Ectodermal cell (in vitro differentiated cells): ENCODE data around the gene FXYD3.

ENCODE experiments used
- H3K27ac ChIP-seq: 2 replicates; pipeline ENCODE4 v1.7.0; 2013; ENCODE audit warnings: mild to moderate bottlenecking, low read depth, low read length; ENCODE audit not compliant: insufficient read depth, poor library complexity, severe bottlenecking
- H3K27me3 ChIP-seq: 2 replicates; pipeline ENCODE4 v1.7.0; 2013; ENCODE audit warnings: mild to moderate bottlenecking, low read length; ENCODE audit not compliant: insufficient read depth, control insufficient read depth, poor library complexity, severe bottlenecking
- H3K36me3 ChIP-seq: one replicate; pipeline ENCODE4 v1.7.0; 2013; ENCODE audit warnings: low read length; ENCODE audit not compliant: control insufficient read depth, insufficient read depth
- H3K4me1 ChIP-seq: one replicate; pipeline ENCODE4 v1.7.0; 2013; ENCODE audit warnings: low read length; ENCODE audit not compliant: control insufficient read depth, insufficient read depth
- H3K4me3 ChIP-seq: 2 replicates; pipeline ENCODE4 v1.7.0; 2013; ENCODE audit warnings: low read depth, low read length, control low read depth; ENCODE audit not compliant: insufficient read depth
- H3K9me3 ChIP-seq: 2 replicates; pipeline ENCODE4 v1.7.0; 2013; ENCODE audit warnings: mild to moderate bottlenecking, low read length, moderate library complexity; ENCODE audit not compliant: control insufficient read depth
- WGBS, 2 experiments: methylation state at CpG; one replicate each; pipeline ENCODE4 v1.1.7; 2013; ENCODE audit warnings: missing lambda C conversion rate in 2 of 2; 5-methylcytosine and 5-hydroxymethylcytosine counted together

Gene FXYD3

DNA sequence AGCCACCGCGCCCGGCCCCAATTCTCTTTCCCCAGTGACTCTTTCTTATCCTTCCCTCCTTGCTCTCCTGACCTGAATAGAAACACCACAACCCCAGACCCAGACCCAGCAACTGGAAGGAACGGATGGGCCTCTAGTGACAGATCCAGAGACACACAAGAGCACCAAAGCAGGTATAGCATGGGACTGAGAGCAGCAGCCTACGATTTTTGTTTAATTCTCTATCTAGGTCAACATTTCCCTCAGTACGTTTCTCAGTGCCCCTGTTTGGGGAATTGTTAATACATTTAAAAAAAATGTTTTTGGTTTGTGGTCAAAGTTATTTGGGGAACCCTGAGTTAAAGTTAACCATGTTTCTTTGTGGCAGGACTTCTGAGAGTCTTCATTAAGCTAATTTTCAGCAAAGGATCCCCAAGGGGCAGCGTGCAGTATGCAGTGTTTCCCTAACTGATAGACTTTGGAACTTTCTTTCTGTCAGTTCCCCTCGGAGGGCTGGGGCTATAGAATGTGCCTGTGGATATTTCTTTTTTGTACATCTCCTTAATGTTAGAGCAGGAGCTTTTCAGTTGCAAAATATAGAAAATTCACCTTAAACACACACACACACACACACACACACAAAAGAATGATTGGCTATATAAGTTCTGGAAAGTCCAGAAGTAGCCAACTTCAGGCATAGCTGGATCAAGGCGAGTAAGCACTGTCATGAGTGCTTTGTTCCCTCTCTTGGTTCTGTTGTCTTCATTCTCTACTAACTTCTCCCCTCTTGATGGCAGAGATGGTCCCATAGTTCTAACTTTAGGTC, 45.2 kb downstream of the FXYD3 start:
- 94 to 96% methylated on average over 9 of the region's 9 CpGs for WGBS, 2 experiments
- Histone ChIP-seq H3K4me3 (no peak overlapping the region), H3K36me3 (peaks cover 15% of the 10 kb centered on the region), H3K27me3 (no peaks in the 10 kb centered on the region), H3K27ac (no peak overlapping the region), H3K9me3 (no peaks in the 10 kb centered on the region), H3K4me1 (no peaks in the 10 kb centered on the region)

- no peak overlapping the region for H3K27ac ChIP-seq
- H3K4me3 ChIP-seq = no peak overlapping the region
- no peaks in the 10 kb centered on the region for H3K4me1 ChIP-seq
- H3K36me3 ChIP-seq = peaks cover 18% of the 10 kb centered on the region
- H3K27me3 ChIP-seq = no peaks in the 10 kb centered on the region
- H3K9me3 ChIP-seq = no peaks in the 10 kb centered on the region
- WGBS, 2 experiments = 94 to 95% methylated on average over 2 of the region's 2 CpGs
Observed at GRCh38 chr19:35161434-35161743, 45.8 kb downstream of the FXYD3 start.

DNA sequence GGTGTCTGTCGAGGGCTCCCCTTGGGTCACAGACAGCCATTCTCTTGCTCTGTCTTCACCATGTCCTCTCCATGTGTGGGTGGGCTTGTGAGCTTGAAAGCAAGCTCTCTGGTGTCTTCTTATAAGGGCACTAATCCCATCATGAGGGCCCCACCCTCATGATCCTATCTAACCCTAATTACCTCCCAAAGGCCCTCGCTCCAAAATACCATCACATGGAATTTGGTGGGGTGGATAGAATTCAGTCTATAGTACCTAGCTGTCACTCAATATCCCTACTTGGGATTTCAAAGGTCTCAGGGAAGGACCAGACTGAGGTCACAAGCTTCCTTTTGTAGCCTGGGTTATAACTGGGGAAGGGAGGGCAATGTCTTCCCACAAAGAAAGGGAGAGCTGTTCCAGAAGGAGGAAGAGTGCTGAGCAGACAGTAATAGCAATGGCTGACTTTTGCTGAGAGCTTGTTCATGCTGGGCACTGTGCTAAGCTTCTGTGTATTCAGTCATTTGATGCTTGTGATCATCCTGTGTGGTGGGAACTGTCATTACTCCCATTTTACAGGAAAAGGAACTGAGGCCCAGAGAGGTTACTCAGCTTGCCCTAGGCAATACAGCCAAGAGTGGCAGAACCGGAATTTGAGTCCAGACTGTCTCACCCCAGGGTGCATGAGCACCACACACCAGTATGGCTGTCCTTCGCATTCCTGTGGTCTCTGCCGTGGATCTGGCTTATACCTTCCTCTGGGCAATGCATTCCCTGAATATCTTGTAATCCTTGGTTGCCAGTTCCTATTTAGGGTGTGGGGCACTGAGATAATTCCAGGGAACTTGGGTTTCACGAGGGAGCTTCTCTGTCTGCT, 47.1 kb downstream of the FXYD3 start:
- H3K9me3 ChIP-seq = no peaks in the 10 kb centered on the region
- no peaks in the 10 kb centered on the region for H3K27me3 ChIP-seq
- WGBS, 2 experiments = 91 to 92% methylated on average over 5 of the region's 6 CpGs
- no peak overlapping the region for H3K4me3 ChIP-seq
- H3K4me1 ChIP-seq = no peaks in the 10 kb centered on the region
- H3K36me3 ChIP-seq = peaks cover 18% of the 10 kb centered on the region
- no peak overlapping the region for H3K27ac ChIP-seq

DNA sequence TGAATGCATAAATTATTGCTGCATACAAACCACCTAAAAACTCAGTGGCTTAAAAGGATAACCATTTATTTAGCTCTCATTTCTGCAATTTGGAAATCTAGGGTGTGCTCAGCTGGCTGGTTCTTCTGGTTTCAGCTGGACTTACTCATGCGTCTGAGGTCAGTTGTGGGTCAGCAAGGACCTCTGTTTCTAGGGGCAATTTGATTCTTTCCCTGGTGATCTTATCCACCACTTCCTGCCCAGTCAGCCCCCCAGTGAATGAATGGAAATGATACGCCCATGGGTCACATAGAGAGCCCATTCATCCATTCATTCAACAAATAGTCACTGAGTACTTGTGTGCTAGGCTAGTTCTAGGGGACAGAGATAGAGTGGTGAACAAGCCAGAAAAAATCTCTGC, 48.8 kb downstream of the FXYD3 start:
- Histone ChIP-seq H3K9me3 (no peaks in the 10 kb centered on the region), H3K27ac (no peak overlapping the region), H3K4me3 (no peak overlapping the region), H3K4me1 (no peaks in the 10 kb centered on the region), H3K36me3 (peaks cover 18% of the 10 kb centered on the region), H3K27me3 (no peaks in the 10 kb centered on the region)
- 93 to 96% methylated on average over 2 of the region's 2 CpGs for WGBS, 2 experiments

DNA sequence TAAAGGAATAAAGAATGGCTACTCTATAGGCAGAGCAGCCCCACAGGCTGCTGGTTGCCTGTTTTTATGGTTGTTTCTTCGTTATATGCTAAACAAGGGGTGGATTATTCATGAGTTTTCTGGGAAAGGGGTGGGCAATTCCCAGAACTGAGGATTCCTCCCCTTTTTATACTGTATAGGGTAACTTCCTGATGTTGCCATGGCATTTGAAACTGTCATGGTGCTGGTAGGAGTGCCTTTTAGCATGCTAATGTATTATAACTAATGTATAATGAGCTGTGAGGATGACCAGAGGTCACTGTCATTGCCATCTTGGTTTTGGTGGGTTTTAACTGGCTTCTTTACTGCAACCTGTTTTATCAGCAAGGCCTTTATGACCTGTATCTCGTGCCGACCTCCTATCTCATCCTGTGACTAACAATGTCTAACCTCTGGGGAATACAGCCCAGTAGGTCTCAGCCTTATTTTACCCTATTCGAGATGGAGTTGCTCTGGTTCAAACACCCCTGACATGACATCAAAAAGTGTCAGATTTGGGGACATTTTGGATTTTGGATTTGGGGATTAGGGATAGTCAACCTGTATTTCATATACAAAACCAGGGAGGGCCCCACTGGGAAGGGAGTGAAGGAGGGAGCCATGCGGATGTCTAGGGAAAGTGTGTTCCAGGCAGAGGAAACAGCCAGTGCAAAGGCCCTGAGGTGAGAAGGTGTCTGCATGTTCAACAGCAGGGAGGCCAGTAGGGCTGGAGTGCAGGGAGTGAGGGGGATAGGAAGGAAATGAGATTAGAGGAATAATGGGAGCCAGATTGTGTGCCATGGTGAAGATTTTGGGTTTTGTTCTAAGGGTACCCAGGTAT, 49.8 kb downstream of the FXYD3 start:
- H3K4me1 ChIP-seq = no peaks in the 10 kb centered on the region
- H3K36me3 ChIP-seq = peaks cover 18% of the 10 kb centered on the region
- H3K27me3 ChIP-seq = no peaks in the 10 kb centered on the region
- H3K9me3 ChIP-seq = no peaks in the 10 kb centered on the region
- WGBS, 2 experiments = 74 to 79% methylated on average over 5 of the region's 5 CpGs
- no peak overlapping the region for H3K4me3 ChIP-seq
- H3K27ac ChIP-seq = no peak overlapping the region

GRCh38 chr19:35166100-35167063, 50.8 kb downstream of the FXYD3 start:
- H3K36me3 ChIP-seq = peaks cover 16% of the 10 kb centered on the region
- no peaks in the 10 kb centered on the region for H3K4me1 ChIP-seq
- H3K27ac ChIP-seq = no peak overlapping the region
- 94 to 97% methylated on average over 6 to 7 of the region's 7 CpGs for WGBS, 2 experiments
- no peak overlapping the region for H3K4me3 ChIP-seq
- no peaks in the 10 kb centered on the region for H3K27me3 ChIP-seq
- H3K9me3 ChIP-seq = no peaks in the 10 kb centered on the region

GRCh38 chr19:35167251-35168119, 51.9 kb downstream of the FXYD3 start:
- Histone ChIP-seq H3K36me3 (peaks cover 16% of the 10 kb centered on the region), H3K4me3 (no peak overlapping the region), H3K27me3 (no peaks in the 10 kb centered on the region), H3K4me1 (no peaks in the 10 kb centered on the region), H3K27ac (no peak overlapping the region), H3K9me3 (no peaks in the 10 kb centered on the region)
- WGBS, 2 experiments = 89 to 90% methylated on average over 5 of the region's 5 CpGs

DNA sequence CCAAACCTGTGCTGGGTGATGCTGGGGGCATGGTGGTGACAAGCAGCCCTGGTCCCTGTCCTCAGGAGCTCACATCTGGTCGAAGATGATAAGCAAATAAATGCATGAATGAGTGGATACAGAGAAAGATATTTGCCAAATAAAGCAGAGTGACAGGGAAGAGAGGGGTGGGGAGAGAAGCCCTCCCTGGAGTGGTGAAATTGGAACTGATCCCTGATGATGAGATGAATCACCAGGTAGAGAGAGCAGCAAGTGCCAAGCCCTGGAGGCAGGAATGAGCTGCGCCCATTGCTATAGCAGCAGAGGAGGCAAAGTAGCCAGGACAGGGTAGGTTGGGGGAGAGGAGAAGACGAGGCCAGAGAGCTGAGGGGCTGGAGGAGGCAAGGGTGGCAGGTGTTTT, 52.6 kb downstream of the FXYD3 start:
- H3K27me3 ChIP-seq = no peaks in the 10 kb centered on the region
- H3K9me3 ChIP-seq = no peaks in the 10 kb centered on the region
- 88 to 89% methylated on average over 3 of the region's 3 CpGs for WGBS, 2 experiments
- no peaks in the 10 kb centered on the region for H3K4me1 ChIP-seq
- H3K36me3 ChIP-seq = peaks cover 16% of the 10 kb centered on the region
- H3K27ac ChIP-seq = no peak overlapping the region
- no peak overlapping the region for H3K4me3 ChIP-seq
